ENCODE data around the gene AKR1C1.

- no peak for TF ChIP-seq CTCF (conservative IDR thresholded peaks at IDR 0.05)
- TF ChIP-seq ZFX (IDR thresholded peaks at IDR 0.05) = no peak
These were observed 9.8 kb upstream of the AKR1C1 start for GRCh38 chr10:4953405-4953804.
